PC-9 (cell line): ENCODE results near the gene GMEB1.

Experiments used
- CTCF ChIP-seq: fragments of 200-600 bp; sonication (generic); conservative IDR thresholded peaks from 2 replicates; pipeline ENCODE4 v1.6.1; 2017; ENCODE audit warnings: mixed run types, antibody characterized with exemption, mild to moderate bottlenecking, moderate library complexity
- EZH2 ChIP-seq: fragments of 200-600 bp; sonication (generic); IDR thresholded peaks from 2 replicates; pipeline ENCODE4 v1.8.0; 2017; ENCODE audit warnings: antibody characterized with exemption, low read depth

- TF ChIP-seq CTCF (no peak), EZH2 (no peak)
Observed at GRCh38 chr1:28668191-28668955, at the start of gene GMEB1.
